Panc1 (cell line): ENCODE measurements around the gene TAC4. TPM values are rescaled to one million over a fixed set of nuclear protein-coding genes. Genes with fewer than 3 reads are reported as not detected.
A peak's percentile ranks its signal among the peaks of the same experiment; 100 is the strongest.

Experiments
- ATAC-seq: fragments of 200-7000 bp; cut with Tn5 transposase; 2 replicates; pipeline ENCODE4 v1.9.1; 2020; ENCODE audit warnings: mild to moderate bottlenecking, moderate library complexity
- BruUV-seq: library from RNA; stranded (reverse); fragments of 400-500 nt; replicated peaks from 2 replicates; lab custom pipeline; 2021; lab: Mats Ljungman, UMichigan
- CTCF ChIA-PET: fragments of 300-600 bp; sonication (Branson Sonifier 250); formaldehyde crosslinking; loops from one replicate; lab custom pipeline; 2022; ENCODE audit warnings: antibody characterized with exemption; lab: Charles Lee
- POLR2A ChIA-PET: fragments of 300-600 bp; sonication (Branson Sonifier 250); formaldehyde crosslinking; loops from one replicate; lab custom pipeline; 2022; ENCODE audit warnings: antibody characterized with exemption; lab: Charles Lee
- DNase-seq: peaks from one replicate; pipeline ENCODE4 v3.0.0-alpha.2; 2010; ENCODE audit warnings: low read depth, low spot score
- H3K27ac ChIP-seq: 2 replicates; pipeline ENCODE4 v1.5.1; 2011; ENCODE audit warnings: mild to moderate bottlenecking, low read length, inconsistent platforms
- H3K27me3 ChIP-seq: fragments of 200-500 bp; sonication (Bioruptor generic); 2 replicates; pipeline ENCODE4 v1.6.0; 2014; ENCODE audit warnings: low read length, inconsistent platforms; ENCODE audit not compliant: control insufficient read depth, insufficient read depth
- H3K36me3 ChIP-seq: fragments of 200-500 bp; sonication (Bioruptor generic); 2 replicates; pipeline ENCODE4 v1.5.1; 2014; ENCODE audit warnings: inconsistent platforms, mild to moderate bottlenecking, low read length, moderate library complexity; ENCODE audit not compliant: control insufficient read depth, insufficient read depth
- H3K4me1 ChIP-seq: 2 replicates; pipeline ENCODE4 v1.5.1; 2011; ENCODE audit warnings: inconsistent platforms, mild to moderate bottlenecking, low read length, moderate library complexity; ENCODE audit not compliant: control insufficient read depth, insufficient read depth
- H3K4me3 ChIP-seq, 2 experiments: 2 replicates each; pipeline ENCODE4 v1.5.1; 2011 to 2012; ENCODE audit warnings: low read depth in 2 of 2, low read length in 2 of 2, mild to moderate bottlenecking in 2 of 2, inconsistent platforms in 1 of 2, moderate library complexity in 1 of 2
- H3K9me3 ChIP-seq: fragments of 200-500 bp; sonication (Bioruptor generic); 2 replicates; pipeline ENCODE4 v1.5.1; 2014; ENCODE audit warnings: low read depth, mild to moderate bottlenecking, inconsistent platforms, low read length, moderate library complexity; ENCODE audit not compliant: control insufficient read depth, insufficient read depth
- CTCF ChIP-seq: fragments of 450-650 bp; IDR thresholded peaks from 2 replicates; pipeline ENCODE4 v1.5.1; 2017; ENCODE audit warnings: mild to moderate bottlenecking
- POLR2AphosphoS5 ChIP-seq: IDR thresholded peaks from 2 replicates; pipeline ENCODE4 v1.6.1; 2012; ENCODE audit warnings: mild to moderate bottlenecking, low read depth, low read length, moderate library complexity
- SIN3A ChIP-seq: IDR thresholded peaks from 2 replicates; pipeline ENCODE4 v1.6.1; 2012; ENCODE audit warnings: low read depth, mild to moderate bottlenecking, low read length, moderate library complexity, borderline replicate concordance; ENCODE audit not compliant: insufficient read depth
- TCF7L2 ChIP-seq: IDR thresholded peaks from 2 replicates; pipeline ENCODE4 v1.6.1; 2011; ENCODE audit warnings: mild to moderate bottlenecking, low read depth, low read length, inconsistent platforms
- in situ Hi-C: cut with HindIII; loops from 2 replicates; pipeline ENCODE4 v1.10.0; 2016; ENCODE audit warnings: low sequenced_read_pairs, low pct_unique_long_range_greater_than_20kb
- intact Hi-C: fragments of 100-400 bp; cut with micrococcal nuclease; formaldehyde crosslinking; loops from one replicate; pipeline ENCODE4 v1.10.0; 2022; ENCODE audit not compliant: unreplicated experiment
- total RNA-seq: library from RNA; stranded (reverse); gene quantifications from one replicate; pipeline ENCODE4 v1.2.1, GENCODE V29; 2021; ENCODE audit not compliant: unreplicated experiment
- TF ChIP-seq, protein P1 (sequence below), 2 experiments: IDR thresholded peaks; 2 replicates each; pipeline ENCODE4 v1.6.1; 2011 to 2012; ENCODE audit warnings: low read depth in 2 of 2, control low read depth in 1 of 2, low read length in 1 of 2, mild to moderate bottlenecking in 1 of 2, moderate library complexity in 1 of 2; ENCODE audit not compliant: insufficient read depth in 1 of 2

TAC4 gene
- total RNA-seq, 1 experiment from 2014 or later: not detected

DNA sequence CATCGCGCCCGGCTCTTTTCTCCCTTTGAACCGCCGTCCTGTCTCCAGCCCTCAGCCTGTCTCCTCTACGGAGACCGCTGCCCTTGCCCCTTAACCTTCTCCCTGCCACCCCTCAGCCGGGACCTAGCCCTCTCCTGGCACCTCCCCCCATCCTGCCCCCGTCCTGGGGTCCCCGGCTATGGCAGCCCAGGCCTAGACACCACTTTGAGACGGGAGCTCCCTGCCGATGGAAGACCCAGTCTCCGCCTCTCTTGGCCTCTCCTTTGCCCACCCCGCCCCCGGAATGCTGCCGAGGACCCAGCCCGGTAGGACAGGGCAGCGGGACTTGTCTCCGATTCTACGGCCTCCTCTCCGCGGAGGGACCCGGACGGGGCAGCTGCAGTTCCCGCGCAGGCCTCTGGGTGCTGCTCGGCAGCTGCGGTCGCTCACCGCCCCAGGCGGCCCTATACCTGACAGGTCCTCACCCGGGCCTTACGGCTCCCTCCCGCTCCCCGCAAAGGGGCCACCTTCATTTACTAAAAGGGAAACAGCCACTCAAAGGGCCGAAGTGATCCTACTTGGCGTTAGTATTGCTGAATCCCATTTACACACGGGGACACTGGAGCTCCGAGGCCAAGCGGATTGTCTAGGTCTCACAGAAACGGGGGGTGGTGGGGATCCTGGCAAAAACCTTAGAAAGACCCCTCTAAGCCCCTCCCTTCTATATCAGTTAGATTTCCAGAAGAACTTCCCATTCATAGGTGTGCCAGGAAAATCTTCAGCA, 32.6 kb upstream of the TAC4 start:
- no peaks in the 10 kb centered on the region for H3K36me3 ChIP-seq
- H3K4me3 ChIP-seq: peak overlapping the region; percentile 10 to 20; a peak in 2 of 4 replicates
- DNase-seq (no peak), ATAC-seq (peak; percentile 96)
- TF ChIP-seq TCF7L2: no peak
- TF ChIP-seq POLR2AphosphoS5: no peak
- TF ChIP-seq, protein P1, sequence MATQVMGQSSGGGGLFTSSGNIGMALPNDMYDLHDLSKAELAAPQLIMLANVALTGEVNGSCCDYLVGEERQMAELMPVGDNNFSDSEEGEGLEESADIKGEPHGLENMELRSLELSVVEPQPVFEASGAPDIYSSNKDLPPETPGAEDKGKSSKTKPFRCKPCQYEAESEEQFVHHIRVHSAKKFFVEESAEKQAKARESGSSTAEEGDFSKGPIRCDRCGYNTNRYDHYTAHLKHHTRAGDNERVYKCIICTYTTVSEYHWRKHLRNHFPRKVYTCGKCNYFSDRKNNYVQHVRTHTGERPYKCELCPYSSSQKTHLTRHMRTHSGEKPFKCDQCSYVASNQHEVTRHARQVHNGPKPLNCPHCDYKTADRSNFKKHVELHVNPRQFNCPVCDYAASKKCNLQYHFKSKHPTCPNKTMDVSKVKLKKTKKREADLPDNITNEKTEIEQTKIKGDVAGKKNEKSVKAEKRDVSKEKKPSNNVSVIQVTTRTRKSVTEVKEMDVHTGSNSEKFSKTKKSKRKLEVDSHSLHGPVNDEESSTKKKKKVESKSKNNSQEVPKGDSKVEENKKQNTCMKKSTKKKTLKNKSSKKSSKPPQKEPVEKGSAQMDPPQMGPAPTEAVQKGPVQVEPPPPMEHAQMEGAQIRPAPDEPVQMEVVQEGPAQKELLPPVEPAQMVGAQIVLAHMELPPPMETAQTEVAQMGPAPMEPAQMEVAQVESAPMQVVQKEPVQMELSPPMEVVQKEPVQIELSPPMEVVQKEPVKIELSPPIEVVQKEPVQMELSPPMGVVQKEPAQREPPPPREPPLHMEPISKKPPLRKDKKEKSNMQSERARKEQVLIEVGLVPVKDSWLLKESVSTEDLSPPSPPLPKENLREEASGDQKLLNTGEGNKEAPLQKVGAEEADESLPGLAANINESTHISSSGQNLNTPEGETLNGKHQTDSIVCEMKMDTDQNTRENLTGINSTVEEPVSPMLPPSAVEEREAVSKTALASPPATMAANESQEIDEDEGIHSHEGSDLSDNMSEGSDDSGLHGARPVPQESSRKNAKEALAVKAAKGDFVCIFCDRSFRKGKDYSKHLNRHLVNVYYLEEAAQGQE (IDR thresholded peaks at IDR 0.05; ENCODE audit: insufficient read depth in 1 of 2, low read depth in 2 of 2, low read length in 1 of 2): no peak
- TF ChIP-seq CTCF: peak; percentile 99
- H3K9me3 ChIP-seq: no peaks in the 10 kb centered on the region
- POLR2A ChIA-PET: no interaction called here
- in situ Hi-C loops: no loop called here
- intact Hi-C loops: loop anchor here (1.0 kb wide), 1 partner anchor 116 kb away; no protein-coding TSS in a partner anchor
- no peaks in the 10 kb centered on the region; the same call in 1 of the 2 replicates for H3K27me3 ChIP-seq
- no TSS peak for BruUV-seq
- CTCF ChIA-PET: interaction anchor here (0.6 to 3.2 kb wide), 6 partner anchors 9 to 152 kb away, joined by 3 to 28 read pairs (median 3); no protein-coding TSS in a partner anchor
- peaks cover 4% of the 10 kb centered on the region; the same call in 1 of the 2 replicates for H3K4me1 ChIP-seq
- H3K27ac ChIP-seq: no peak overlapping the region

GRCh38 chr17:49878931-49879904, 31.3 kb upstream of the TAC4 start:
- Histone ChIP-seq H3K9me3 (no peaks in the 10 kb centered on the region), H3K4me1 (peaks cover 4% of the 10 kb centered on the region; the same call in 1 of the 2 replicates), H3K36me3 (no peaks in the 10 kb centered on the region), H3K27ac (no peak overlapping the region), H3K27me3 (no peaks in the 10 kb centered on the region; the same call in 1 of the 2 replicates), H3K4me3 (no peak overlapping the region)
- intact Hi-C loops (no loop called here), in situ Hi-C loops (no loop called here)
- CTCF ChIA-PET: interaction anchor here (0.6 to 3.2 kb wide), 2 partner anchors 115 to 118 kb away, joined by 6 to 28 read pairs; no protein-coding TSS in a partner anchor
- TF ChIP-seq POLR2AphosphoS5: no peak
- no peak for TF ChIP-seq TCF7L2
- no peak for TF ChIP-seq CTCF
- TF ChIP-seq SIN3A: no peak
- TF ChIP-seq, protein P1 (IDR thresholded peaks at IDR 0.05; ENCODE audit: insufficient read depth in 1 of 2, low read depth in 2 of 2, low read length in 1 of 2): no peak
- no peak for ATAC-seq
- no peak for DNase-seq
- BruUV-seq: no TSS peak
- POLR2A ChIA-PET: no interaction called here
